Fibroblast of lung (primary cell): ENCODE results near the gene MYOD1. TPM values are rescaled to one million over a fixed set of nuclear protein-coding genes. Genes with fewer than 3 reads are reported as not detected.

ENCODE experiments used
- DNase-seq, 2 donors: peaks; one replicate each; pipeline versions ENCODE4 v3.0.0 to v3.0.0-alpha.2; 2010; ENCODE audit warnings: low read depth in 2 of 2
- H2AFZ ChIP-seq: 2 replicates; pipeline ENCODE4 v1.5.1; 2012; ENCODE audit warnings: low read length, control low read depth, inconsistent platforms
- H3K27ac ChIP-seq: 2 replicates; pipeline ENCODE4 v1.5.1; 2011; ENCODE audit warnings: low read length, control low read depth; ENCODE audit not compliant: insufficient read depth
- H3K27me3 ChIP-seq: 2 replicates; pipeline ENCODE4 v1.5.1; 2011; ENCODE audit warnings: mild to moderate bottlenecking, low read length; ENCODE audit not compliant: control insufficient read depth, insufficient read depth
- H3K36me3 ChIP-seq: 2 replicates; pipeline ENCODE4 v1.5.1; 2011; ENCODE audit warnings: low read length; ENCODE audit not compliant: control insufficient read depth, insufficient read depth
- H3K4me1 ChIP-seq: 2 replicates; pipeline ENCODE4 v1.5.1; 2011; ENCODE audit warnings: low read length; ENCODE audit not compliant: control insufficient read depth, insufficient read depth; ENCODE audit errors: extremely low read depth
- H3K4me2 ChIP-seq: 2 replicates; pipeline ENCODE4 v1.5.1; 2011; ENCODE audit warnings: low read length, control low read depth; ENCODE audit not compliant: insufficient read depth; ENCODE audit errors: extremely low read depth
- H3K4me3 ChIP-seq, 4 experiments: fragments of 200-600 bp in 1 of 4; sonication (generic) in 1 of 4; replicated peaks in 1 of 4; 2 replicates each; pipeline ENCODE4 v1.5.1; 2011 to 2016; ENCODE audit warnings: low read length in 4 of 4, low read depth in 3 of 4, mild to moderate bottlenecking in 3 of 4, control low read depth in 2 of 4, inconsistent platforms in 1 of 4, mixed read lengths in 1 of 4; ENCODE audit not compliant: insufficient read depth in 1 of 4; ENCODE audit errors: control extremely low read depth in 1 of 4
- H3K79me2 ChIP-seq: 2 replicates; pipeline ENCODE4 v1.5.1; 2012; ENCODE audit warnings: mild to moderate bottlenecking, low read length, inconsistent platforms; ENCODE audit not compliant: control insufficient read depth, insufficient read depth
- H3K9ac ChIP-seq: 2 replicates; pipeline ENCODE4 v1.5.1; 2011; ENCODE audit warnings: mild to moderate bottlenecking, low read length, control low read depth; ENCODE audit not compliant: insufficient read depth
- H3K9me3 ChIP-seq: 2 replicates; pipeline ENCODE4 v1.5.1; 2012; ENCODE audit warnings: low read depth, low read length; ENCODE audit not compliant: control insufficient read depth, insufficient read depth
- H4K20me1 ChIP-seq: 2 replicates; pipeline ENCODE4 v1.5.1; 2011; ENCODE audit warnings: low read length; ENCODE audit not compliant: control insufficient read depth, insufficient read depth; ENCODE audit errors: extremely low read depth
- CTCF ChIP-seq, 2 donors: IDR thresholded peaks in 1 of 2; conservative IDR thresholded peaks in 1 of 2; 1 replicate in 1 of 2; 2 replicates in 1 of 2; pipeline ENCODE4 v1.5.1; 2011 to 2012; ENCODE audit warnings: low read length in 2 of 2, control low read depth in 1 of 2, inconsistent platforms in 1 of 2, low read depth in 1 of 2, mild to moderate bottlenecking in 1 of 2
- EZH2 ChIP-seq: IDR thresholded peaks from 2 replicates; pipeline ENCODE4 v1.5.1; 2012; ENCODE audit warnings: low read length, control low read depth, mild to moderate bottlenecking; ENCODE audit errors: missing control alignments
- polyA plus RNA-seq, 2 donors: library from polyadenylated mRNA; depleted of rRNA in 1 of 2; stranded (reverse) in 1 of 2; unstranded in 1 of 2; fragments of >200 nt; gene quantifications; 2 replicates each; pipeline ENCODE4 v1.2.1, GENCODE V29; 2011 to 2012; ENCODE audit warnings: missing spikeins in 1 of 2
- total RNA-seq: library from RNA; depleted of rRNA; stranded (reverse); fragments of >200 nt; gene quantifications from 2 replicates; pipeline ENCODE4 v1.2.1, GENCODE V29; 2014

MYOD1 gene
- total and polyA plus RNA-seq, 2 donors (not counting 1 experiment from before 2014, with no cell fraction given): not detected

- Histone ChIP-seq H3K27ac (no peak overlapping the region), H3K4me2 (no peak overlapping the region), H3K27me3 (peaks cover 29% of the 10 kb centered on the region), H3K9me3 (no peaks in the 10 kb centered on the region), H3K36me3 (no peaks in the 10 kb centered on the region), H3K4me1 (no peaks in the 10 kb centered on the region), H3K4me3 (no peak overlapping the region), H3K9ac (no peak overlapping the region), H2AFZ (no peak overlapping the region), H3K79me2 (no peaks in the 10 kb centered on the region), H4K20me1 (no peaks in the 10 kb centered on the region)
- no peak for DNase-seq
- TF ChIP-seq CTCF (conservative IDR thresholded peaks at IDR 0.05 in 1 of 2, IDR thresholded peaks at IDR 0.05 in 1 of 2; ENCODE audit: low read depth in 1 of 2, low read length in 2 of 2) (no peak), EZH2 (no peak)
Observed at GRCh38 chr11:17691976-17692375, 27.4 kb upstream of the MYOD1 start.

DNA sequence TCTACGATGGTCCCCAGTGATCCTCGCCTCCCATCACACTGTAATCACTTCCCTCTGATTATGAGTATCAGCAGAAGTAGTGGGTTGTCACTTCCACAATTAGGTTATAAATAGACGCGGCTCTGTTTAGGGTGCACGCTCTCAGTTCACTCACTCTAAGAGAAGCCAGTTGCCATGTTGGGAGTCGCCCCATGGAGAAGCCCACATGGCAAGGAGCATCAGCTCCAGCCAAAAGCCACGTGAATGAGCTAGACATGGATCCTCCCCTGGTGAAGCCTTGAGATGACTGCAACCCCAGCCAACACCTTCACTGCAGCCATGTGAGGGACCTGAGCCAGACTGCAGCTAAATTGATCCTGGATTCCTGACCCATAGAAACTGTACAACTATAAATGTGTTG, 26.4 kb upstream of the MYOD1 start:
- no peak overlapping the region for H3K4me2 ChIP-seq
- H2AFZ ChIP-seq: no peak overlapping the region
- H4K20me1 ChIP-seq: no peaks in the 10 kb centered on the region
- DNase-seq: no peak
- H3K36me3 ChIP-seq: no peaks in the 10 kb centered on the region
- H3K27me3 ChIP-seq: peaks cover 31% of the 10 kb centered on the region
- no peak overlapping the region for H3K9ac ChIP-seq
- H3K27ac ChIP-seq: no peak overlapping the region
- TF ChIP-seq EZH2 (no peak), CTCF (conservative IDR thresholded peaks at IDR 0.05 in 1 of 2, IDR thresholded peaks at IDR 0.05 in 1 of 2; ENCODE audit: low read depth in 1 of 2, low read length in 2 of 2) (no peak)
- H3K9me3 ChIP-seq: no peaks in the 10 kb centered on the region
- H3K79me2 ChIP-seq: no peaks in the 10 kb centered on the region
- no peaks in the 10 kb centered on the region for H3K4me1 ChIP-seq
- H3K4me3 ChIP-seq: no peak overlapping the region

GRCh38 chr11:17693531-17693930, 25.8 kb upstream of the MYOD1 start:
- H3K27ac ChIP-seq: no peak overlapping the region
- no peaks in the 10 kb centered on the region for H3K79me2 ChIP-seq
- no peaks in the 10 kb centered on the region for H3K9me3 ChIP-seq
- no peaks in the 10 kb centered on the region for H3K4me1 ChIP-seq
- H3K4me2 ChIP-seq: no peak overlapping the region
- no peak overlapping the region for H2AFZ ChIP-seq
- H3K36me3 ChIP-seq: no peaks in the 10 kb centered on the region
- H3K4me3 ChIP-seq: no peak overlapping the region
- H3K9ac ChIP-seq: no peak overlapping the region
- DNase-seq: no peak
- no peak for TF ChIP-seq EZH2
- TF ChIP-seq CTCF (conservative IDR thresholded peaks at IDR 0.05 in 1 of 2, IDR thresholded peaks at IDR 0.05 in 1 of 2; ENCODE audit: low read depth in 1 of 2, low read length in 2 of 2): no peak
- no peaks in the 10 kb centered on the region for H4K20me1 ChIP-seq
- peaks cover 31% of the 10 kb centered on the region for H3K27me3 ChIP-seq
